ENCODE data around the gene DPP6. TPM values are rescaled to one million over a fixed set of nuclear protein-coding genes. Genes with fewer than 3 reads are reported as not detected.

The DPP6 gene
- total and polyA plus RNA-seq, 2 donors (not counting 1 experiment from before 2014, with no cell fraction given): not detected

GRCh38 chr7:154202002-154202401, 149.8 kb downstream of the DPP6 start:
- intact Hi-C loops (cut with micrococcal nuclease): no loop called here
- H3K9ac ChIP-seq (ENCODE audit: low read length): no peak overlapping the region
- no peaks in the 10 kb centered on the region for H3K36me3 ChIP-seq (replicated peaks in 1 of 2; ENCODE audit: control extremely low read depth in 1 of 2, control insufficient read depth in 1 of 2, extremely low read depth in 1 of 2, insufficient read depth in 2 of 2, low read length in 1 of 2)
- no peak overlapping the region for H3K4me3 ChIP-seq (ENCODE audit: control extremely low read depth in 1 of 5, extremely low read depth in 1 of 5, insufficient read depth in 1 of 5, low read depth in 2 of 5, low read length in 4 of 5)
- CTCF ChIA-PET: no interaction called here
- no peak overlapping the region for H3K27ac Mint-ChIP-seq
- no peaks in the 10 kb centered on the region for H3K79me2 ChIP-seq (ENCODE audit: control insufficient read depth, insufficient read depth, low read length)
- no peak for ATAC-seq (ENCODE audit: low read depth)
- H3K4me1 Mint-ChIP-seq: no peaks in the 10 kb centered on the region
- POLR2A ChIA-PET: no interaction called here
- 94% methylated on average over 3 of the region's 7 CpGs for WGBS (ENCODE audit: insufficient coverage)
- no peak for DNase-seq
- H3K4me3 Mint-ChIP-seq: no peak overlapping the region
- H2AFZ ChIP-seq (ENCODE audit: insufficient read depth, low read depth, low read length, poor library complexity, severe bottlenecking): no peak overlapping the region
- peaks cover 0 to 3% (median 0%) of the 10 kb centered on the region in 3 donors for H3K9me3 ChIP-seq (ENCODE audit: control extremely low read depth in 1 of 3, control insufficient read depth in 2 of 3, insufficient read depth in 1 of 3, low read length in 2 of 3)
- H3K9me3 Mint-ChIP-seq (ENCODE audit: insufficient read depth): no peaks in the 10 kb centered on the region
- H3K27ac ChIP-seq (ENCODE audit: low read length in 2 of 2): no peak overlapping the region
- no peak overlapping the region for H3K4me2 ChIP-seq (replicated peaks; ENCODE audit: low read depth, low read length, poor library complexity, severe bottlenecking)
- H3K4me1 ChIP-seq (ENCODE audit: control insufficient read depth in 2 of 2, insufficient read depth in 2 of 2, low read length in 2 of 2): no peaks in the 10 kb centered on the region
- TF ChIP-seq CTCF (IDR thresholded peaks at IDR 0.05): no peak
- no peak for TF ChIP-seq EZH2 (IDR thresholded peaks at IDR 0.05; ENCODE audit: borderline replicate concordance, insufficient read depth, low read depth, low read length, poor library complexity, severe bottlenecking)
- no peaks in the 10 kb centered on the region for H4K20me1 ChIP-seq (ENCODE audit: control insufficient read depth, insufficient read depth, low read length, poor library complexity, severe bottlenecking)
- no peaks in the 10 kb centered on the region for H3K27me3 Mint-ChIP-seq
- no peaks in the 10 kb centered on the region for H3K27me3 ChIP-seq (replicated peaks in 1 of 4; ENCODE audit: control extremely low read depth in 1 of 4, control insufficient read depth in 3 of 4, insufficient read depth in 4 of 4, low read length in 3 of 4)

- Histone ChIP-seq H4K20me1 (ENCODE audit: control insufficient read depth, insufficient read depth, low read length, poor library complexity, severe bottlenecking) (no peaks in the 10 kb centered on the region), H3K27me3 (replicated peaks in 1 of 4; ENCODE audit: control extremely low read depth in 1 of 4, control insufficient read depth in 3 of 4, insufficient read depth in 4 of 4, low read length in 3 of 4) (no peaks in the 10 kb centered on the region), H2AFZ (ENCODE audit: insufficient read depth, low read depth, low read length, poor library complexity, severe bottlenecking) (no peak overlapping the region), H3K4me3 (ENCODE audit: control extremely low read depth in 1 of 5, extremely low read depth in 1 of 5, insufficient read depth in 1 of 5, low read depth in 2 of 5, low read length in 4 of 5) (no peak overlapping the region), H3K36me3 (replicated peaks in 1 of 2; ENCODE audit: control extremely low read depth in 1 of 2, control insufficient read depth in 1 of 2, extremely low read depth in 1 of 2, insufficient read depth in 2 of 2, low read length in 1 of 2) (no peaks in the 10 kb centered on the region), H3K4me1 (ENCODE audit: control insufficient read depth in 2 of 2, insufficient read depth in 2 of 2, low read length in 2 of 2) (no peaks in the 10 kb centered on the region), H3K4me2 (replicated peaks; ENCODE audit: low read depth, low read length, poor library complexity, severe bottlenecking) (no peak overlapping the region), H3K9ac (ENCODE audit: low read length) (no peak overlapping the region), H3K79me2 (ENCODE audit: control insufficient read depth, insufficient read depth, low read length) (no peaks in the 10 kb centered on the region), H3K27ac (ENCODE audit: low read length in 2 of 2) (no peak overlapping the region), H3K9me3 (ENCODE audit: control extremely low read depth in 1 of 3, control insufficient read depth in 2 of 3, insufficient read depth in 1 of 3, low read length in 2 of 3) (peaks cover 0 to 6% (median 0%) of the 10 kb centered on the region in 3 donors)
- intact Hi-C loops (cut with micrococcal nuclease): no loop called here
- no peaks in the 10 kb centered on the region for H3K9me3 Mint-ChIP-seq (ENCODE audit: insufficient read depth)
- POLR2A ChIA-PET: no interaction called here
- no peak overlapping the region for H3K27ac Mint-ChIP-seq
- DNase-seq: no peak
- H3K4me3 Mint-ChIP-seq: no peak overlapping the region
- no peaks in the 10 kb centered on the region for H3K4me1 Mint-ChIP-seq
- TF ChIP-seq CTCF (IDR thresholded peaks at IDR 0.05): no peak
- TF ChIP-seq EZH2 (IDR thresholded peaks at IDR 0.05; ENCODE audit: borderline replicate concordance, insufficient read depth, low read depth, low read length, poor library complexity, severe bottlenecking): no peak
- H3K27me3 Mint-ChIP-seq: no peaks in the 10 kb centered on the region
- no peak for ATAC-seq (ENCODE audit: low read depth)
- CTCF ChIA-PET: no interaction called here
- 92% methylated on average over 2 of the region's 4 CpGs for WGBS (ENCODE audit: insufficient coverage)
Observed at GRCh38 chr7:154204046-154204445, 151.8 kb downstream of the DPP6 start.

All from B cell (primary cell).